Astrocyte of the cerebellum (primary cell): ENCODE data around the gene SH2D2A.

Experiments
- DNase-seq: peaks from one replicate; pipeline ENCODE4 v3.0.0-alpha.2; 2011; ENCODE audit warnings: low read depth
- H3K4me3 ChIP-seq: 2 replicates; pipeline ENCODE4 v1.5.1; 2011; ENCODE audit warnings: mild to moderate bottlenecking, low read depth, low read length, moderate library complexity
- in situ Hi-C: cut with HindIII; loops from 2 replicates; pipeline ENCODE4 v1.10.0; 2017; ENCODE audit warnings: low sequenced_read_pairs
- TF ChIP-seq, protein P1 (sequence below): IDR thresholded peaks from 2 replicates; pipeline ENCODE4 v1.5.1; 2012; ENCODE audit warnings: low read length, low read depth, moderate library complexity, mild to moderate bottlenecking; ENCODE audit errors: missing control alignments

SH2D2A gene

DNA sequence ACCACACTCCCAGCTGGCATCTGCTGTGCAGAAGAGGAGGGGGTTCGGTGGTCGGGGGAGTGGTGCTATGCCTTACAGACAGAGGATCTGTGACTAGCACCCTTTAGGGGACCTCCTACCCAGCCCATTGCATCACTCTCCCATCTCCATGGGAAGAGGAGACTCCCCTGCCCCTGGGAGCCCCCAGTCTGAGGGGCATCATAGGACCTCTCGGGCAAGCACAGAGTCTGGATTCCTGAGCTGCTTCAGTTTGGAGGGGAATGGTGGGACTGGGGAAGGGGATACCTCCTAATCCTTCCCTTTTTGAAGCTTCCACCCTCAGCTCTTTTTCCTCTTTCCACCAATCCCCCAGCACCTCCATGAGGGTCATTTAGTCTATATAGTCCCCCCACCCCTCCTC lies 40.9 kb upstream of the SH2D2A start:
- TF ChIP-seq, protein P1, sequence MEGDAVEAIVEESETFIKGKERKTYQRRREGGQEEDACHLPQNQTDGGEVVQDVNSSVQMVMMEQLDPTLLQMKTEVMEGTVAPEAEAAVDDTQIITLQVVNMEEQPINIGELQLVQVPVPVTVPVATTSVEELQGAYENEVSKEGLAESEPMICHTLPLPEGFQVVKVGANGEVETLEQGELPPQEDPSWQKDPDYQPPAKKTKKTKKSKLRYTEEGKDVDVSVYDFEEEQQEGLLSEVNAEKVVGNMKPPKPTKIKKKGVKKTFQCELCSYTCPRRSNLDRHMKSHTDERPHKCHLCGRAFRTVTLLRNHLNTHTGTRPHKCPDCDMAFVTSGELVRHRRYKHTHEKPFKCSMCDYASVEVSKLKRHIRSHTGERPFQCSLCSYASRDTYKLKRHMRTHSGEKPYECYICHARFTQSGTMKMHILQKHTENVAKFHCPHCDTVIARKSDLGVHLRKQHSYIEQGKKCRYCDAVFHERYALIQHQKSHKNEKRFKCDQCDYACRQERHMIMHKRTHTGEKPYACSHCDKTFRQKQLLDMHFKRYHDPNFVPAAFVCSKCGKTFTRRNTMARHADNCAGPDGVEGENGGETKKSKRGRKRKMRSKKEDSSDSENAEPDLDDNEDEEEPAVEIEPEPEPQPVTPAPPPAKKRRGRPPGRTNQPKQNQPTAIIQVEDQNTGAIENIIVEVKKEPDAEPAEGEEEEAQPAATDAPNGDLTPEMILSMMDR: no peak
- in situ Hi-C loops: loop anchor here (5.0 kb wide), 1 partner anchor 140 kb away; no protein-coding TSS in a partner anchor
- H3K4me3 ChIP-seq: no peak overlapping the region
- DNase-seq: no peak

GRCh38 chr1:156856282-156856785 lies 39.7 kb upstream of the SH2D2A start:
- in situ Hi-C loops: loop anchor here (5.0 kb wide), 1 partner anchor 139 kb away; no protein-coding TSS in a partner anchor
- TF ChIP-seq, protein P1: no peak
- no peak overlapping the region for H3K4me3 ChIP-seq
- no peak for DNase-seq

DNA sequence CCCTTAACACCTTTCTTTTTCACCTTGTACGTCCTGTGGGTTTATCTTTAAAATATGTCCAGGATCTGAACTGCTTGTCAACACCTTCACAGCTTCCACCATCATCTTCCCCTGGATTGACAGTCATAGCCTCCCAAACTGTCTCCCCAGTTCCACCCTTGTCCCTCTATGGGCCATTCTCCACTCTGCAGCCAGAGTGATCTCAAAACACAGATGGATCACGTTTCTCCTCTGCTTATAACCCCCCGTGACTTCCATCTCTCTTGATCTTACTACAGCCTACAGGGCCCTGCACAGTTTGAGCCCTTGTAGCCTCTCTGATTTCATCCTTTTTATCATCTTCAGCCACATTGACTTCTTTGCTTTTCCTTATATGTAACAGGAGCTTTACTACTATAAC lies 38.0 kb upstream of the SH2D2A start:
- in situ Hi-C loops: loop anchor here (5.0 kb wide), 1 partner anchor 137 kb away; no protein-coding TSS in a partner anchor
- no peak for DNase-seq
- no peak overlapping the region for H3K4me3 ChIP-seq
- TF ChIP-seq, protein P1: peak; percentile 10

DNA sequence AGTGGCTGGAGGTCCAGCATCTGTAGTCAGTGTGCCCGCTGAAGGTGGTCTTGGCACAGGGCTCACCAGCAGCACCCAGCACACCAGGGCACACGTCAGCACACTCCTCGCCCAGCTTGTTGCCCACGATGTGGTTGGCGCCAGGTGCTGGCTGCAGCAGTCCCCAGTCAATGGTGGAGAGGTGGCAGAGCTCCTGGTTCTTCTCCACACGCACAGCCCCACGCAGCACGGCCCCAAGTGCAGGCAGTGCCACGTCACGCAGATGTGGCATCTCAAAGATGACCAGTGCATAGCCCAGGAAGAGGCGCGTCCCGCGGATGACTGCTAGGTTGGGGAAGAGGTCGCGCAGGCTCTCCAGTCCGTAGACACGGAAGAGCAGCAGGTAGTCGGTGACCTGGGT lies 37.1 kb upstream of the SH2D2A start:
- H3K4me3 ChIP-seq: no peak overlapping the region
- in situ Hi-C loops: no loop called here
- no peak for DNase-seq
- TF ChIP-seq, protein P1: no peak

GRCh38 chr1:156852418-156852874 lies 35.8 kb upstream of the SH2D2A start:
- in situ Hi-C loops: no loop called here
- no peak for DNase-seq
- no peak overlapping the region for H3K4me3 ChIP-seq
- TF ChIP-seq, protein P1: no peak

DNA sequence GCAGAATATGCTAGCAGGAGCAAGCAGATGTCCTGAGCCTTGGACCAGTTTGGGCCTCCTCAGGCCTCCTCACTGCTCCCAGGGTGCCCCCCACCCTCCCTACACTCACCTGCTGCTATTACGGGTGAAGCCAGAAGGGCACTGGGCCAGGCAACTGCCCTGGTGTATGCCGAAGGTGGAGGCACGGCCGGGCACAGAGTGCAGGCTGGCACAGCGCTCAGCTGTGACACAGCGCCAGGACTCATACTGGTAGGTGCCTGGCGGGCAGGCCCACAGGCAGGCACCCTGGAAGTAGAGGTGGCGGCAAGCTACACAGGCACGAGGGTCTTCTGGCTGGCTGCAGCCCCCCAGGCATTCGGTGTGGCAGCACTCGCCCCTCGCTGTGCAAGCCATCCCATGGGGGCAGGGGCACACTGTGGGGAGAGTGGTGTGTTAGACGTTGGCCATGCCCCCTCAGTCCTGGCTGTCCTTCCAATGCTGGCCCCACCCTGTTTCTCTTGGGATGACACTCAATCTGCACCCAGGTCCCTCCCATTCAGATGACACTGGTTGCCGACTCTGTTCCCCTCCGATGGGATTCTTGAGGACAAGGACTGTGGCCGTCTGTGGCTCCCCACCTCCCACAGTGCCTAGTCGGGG lies 35.2 kb upstream of the SH2D2A start:
- DNase-seq: no peak
- H3K4me3 ChIP-seq: no peak overlapping the region
- in situ Hi-C loops: no loop called here
- TF ChIP-seq, protein P1: no peak
